Activated CD4-positive, alpha-beta T cell treated with anti-CD3 and anti-CD28 coated beads, Interleukin-2, amount 50 U/mL, for 48 hours (primary cell): ENCODE results near the gene NRM.

Experiments
- DNase-seq, 2 experiments: peaks; one replicate each; pipeline ENCODE4 v3.0.0-alpha.2; 2020

NRM gene

DNA sequence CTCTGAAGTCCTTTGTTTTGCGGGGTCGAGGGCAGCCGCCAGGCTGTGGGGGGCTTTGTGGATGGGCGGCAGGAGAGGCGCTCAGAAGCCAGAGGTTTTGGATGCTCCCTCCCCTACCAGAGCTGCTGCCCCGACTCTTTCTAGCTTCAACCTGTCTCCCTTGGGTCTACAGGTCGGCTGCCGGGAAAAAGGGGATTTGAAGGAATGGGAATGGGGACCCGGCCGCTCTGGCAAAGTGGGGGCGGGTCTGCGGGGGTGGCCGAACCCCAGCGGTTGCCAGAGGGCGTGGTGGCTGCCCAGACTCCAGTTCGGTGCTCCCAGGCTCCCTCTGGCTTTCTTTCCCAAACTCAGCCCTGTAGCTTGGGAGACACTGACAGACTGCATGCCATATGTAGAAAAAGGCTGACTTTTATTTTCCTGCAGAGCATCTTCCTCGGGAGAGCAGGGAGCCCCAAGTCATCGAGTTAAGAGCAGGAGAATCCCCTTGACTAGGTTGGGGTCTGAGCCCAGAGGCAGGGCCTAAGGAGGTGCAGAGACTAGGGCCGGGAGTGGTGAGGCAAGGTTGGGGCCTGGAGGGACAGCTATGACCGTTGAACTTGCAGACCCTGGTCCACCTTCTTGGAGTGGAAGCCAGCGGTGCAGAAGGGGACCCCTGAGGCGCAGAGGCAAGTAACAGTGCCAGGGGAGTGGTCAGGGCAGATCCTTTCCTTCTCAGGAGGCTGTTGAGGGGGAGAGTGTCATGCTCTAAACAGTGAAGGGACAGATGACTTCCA is 2.9 kb downstream of the NRM start:
- DNase-seq: peak in 1 of 2 experiments; percentile 12

DNA sequence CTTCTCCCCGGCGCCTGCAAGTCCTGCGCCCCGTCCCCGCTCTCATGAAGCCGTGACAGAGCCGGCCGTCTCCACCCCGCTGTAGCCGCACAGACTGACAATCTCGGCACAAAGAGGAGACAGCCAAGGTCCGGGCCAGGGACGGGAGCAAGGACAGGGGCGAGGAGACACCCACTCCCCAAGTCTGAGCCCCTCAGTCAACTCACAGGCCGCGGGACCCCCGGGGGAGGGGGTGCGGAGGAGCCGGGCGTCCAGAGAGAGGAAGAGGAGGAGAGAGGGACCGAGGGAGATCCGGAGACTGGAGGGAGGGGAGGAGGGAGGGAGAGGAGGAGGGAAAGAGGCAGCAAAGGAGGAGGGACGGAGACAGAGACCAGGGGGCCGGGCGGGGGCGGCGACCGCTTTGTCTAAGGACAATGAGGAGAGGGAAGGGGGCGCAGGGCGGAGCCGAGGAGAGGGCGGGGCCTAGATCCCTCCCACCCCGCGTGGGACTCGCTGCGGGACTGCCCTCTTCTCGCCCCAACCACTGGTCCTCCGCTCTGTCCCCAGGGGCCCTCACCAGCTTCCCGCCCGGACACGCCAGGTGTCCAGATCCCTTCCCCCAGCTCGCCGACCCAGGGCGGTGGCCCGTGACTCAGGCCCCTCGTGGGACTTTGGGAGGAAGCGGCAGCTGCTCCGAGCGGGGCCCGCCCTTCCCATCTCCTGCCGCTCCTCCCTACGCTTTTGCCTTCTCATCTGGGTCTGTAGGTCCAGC is 3.7 kb downstream of the NRM start:
- peak; percentile 96 to 97 for DNase-seq

DNA sequence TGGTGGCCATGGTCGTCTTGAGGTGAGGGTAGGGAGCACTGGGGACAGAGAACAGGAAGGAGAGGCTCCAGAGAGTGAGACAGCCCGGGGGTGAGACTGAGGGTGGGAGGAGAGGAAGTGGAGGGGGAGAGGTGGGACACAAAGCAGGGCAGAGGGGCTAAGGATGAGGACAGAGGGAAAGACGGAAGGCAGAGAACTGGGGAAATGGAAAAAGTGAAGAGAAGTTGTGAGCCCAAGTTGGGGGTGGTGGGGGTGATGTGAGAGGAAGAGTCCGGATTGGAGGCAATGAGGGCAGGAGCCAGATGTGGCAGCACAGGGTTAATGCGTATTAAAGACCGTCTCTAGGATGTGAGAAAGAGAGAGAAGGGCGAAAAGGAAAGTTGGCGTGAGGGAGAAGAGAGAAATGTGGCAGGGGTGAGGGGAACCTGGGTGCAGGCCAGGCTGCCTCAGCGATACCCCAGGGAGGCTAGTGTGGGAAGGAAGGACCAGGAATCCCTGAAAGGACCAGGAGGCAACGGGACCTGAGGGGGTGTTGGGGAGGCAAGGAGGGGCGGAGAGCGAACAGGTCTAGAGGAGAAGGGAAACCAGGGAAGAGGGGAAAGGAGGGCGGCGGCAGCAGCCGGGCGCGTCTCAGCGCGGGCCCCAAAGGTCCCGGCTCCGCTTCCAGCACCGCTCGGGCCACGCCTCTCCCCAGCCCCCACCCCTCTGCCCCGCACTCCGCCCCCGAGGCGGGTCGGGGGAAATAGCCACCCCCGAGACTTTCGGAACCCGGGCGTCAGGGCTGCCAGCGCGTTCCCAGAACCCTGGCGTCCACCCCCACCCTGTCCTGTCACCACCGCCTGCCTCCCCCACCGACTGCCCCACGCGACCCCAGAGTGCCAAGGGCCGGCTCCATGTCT is 4.5 kb downstream of the NRM start, which contains the start of gene PPP1R18:
PPP1R18 (minus strand) TSS at position 637 of the 899 bp plus-strand sequence; CDS start at position 10, 627 bp downstream.
- peak; percentile 92 for DNase-seq

DNA sequence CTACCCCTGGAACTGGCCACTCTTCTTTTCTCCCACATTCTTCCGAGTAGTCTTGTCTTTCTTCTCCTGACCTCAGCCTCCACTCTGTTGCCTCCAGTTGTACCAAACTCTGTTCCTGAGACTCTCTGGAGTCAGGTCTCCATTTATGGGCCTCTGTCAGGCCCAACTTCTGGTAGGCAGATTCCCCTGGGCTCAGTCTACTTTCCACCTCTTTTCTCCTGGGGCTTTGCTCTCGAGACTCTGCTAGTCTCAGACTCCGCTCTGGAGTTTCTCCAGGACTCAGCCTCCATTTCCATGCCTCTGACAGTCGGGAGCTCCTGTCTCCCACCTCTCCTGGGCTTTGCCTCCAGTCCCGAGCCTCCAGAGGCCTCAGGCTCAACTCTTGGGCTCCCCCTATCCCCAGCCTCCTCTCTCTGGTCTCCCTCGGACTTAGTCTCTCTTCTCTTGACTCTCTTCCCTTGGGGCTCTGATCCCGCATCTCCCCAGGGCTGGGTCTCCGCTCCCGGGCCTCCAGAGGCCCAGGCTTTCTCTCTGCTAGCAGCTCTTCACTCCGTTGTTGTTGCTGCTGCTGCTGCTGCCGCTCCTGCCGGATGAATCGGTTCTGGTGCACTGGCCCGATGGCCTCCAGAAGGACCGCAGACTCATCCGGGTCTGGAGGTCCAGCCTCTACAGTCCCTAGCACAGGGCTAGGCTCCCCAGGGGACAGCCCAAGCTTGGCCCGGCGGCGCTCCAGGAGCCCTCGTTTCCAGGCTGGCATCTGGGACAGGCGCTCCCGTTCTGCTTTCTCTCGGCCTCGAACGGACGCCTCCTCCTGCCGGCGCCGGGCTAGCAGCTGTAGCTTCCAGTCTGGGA is 5.4 kb downstream of the NRM start:
- DNase-seq: peak; percentile 34 to 47

DNA sequence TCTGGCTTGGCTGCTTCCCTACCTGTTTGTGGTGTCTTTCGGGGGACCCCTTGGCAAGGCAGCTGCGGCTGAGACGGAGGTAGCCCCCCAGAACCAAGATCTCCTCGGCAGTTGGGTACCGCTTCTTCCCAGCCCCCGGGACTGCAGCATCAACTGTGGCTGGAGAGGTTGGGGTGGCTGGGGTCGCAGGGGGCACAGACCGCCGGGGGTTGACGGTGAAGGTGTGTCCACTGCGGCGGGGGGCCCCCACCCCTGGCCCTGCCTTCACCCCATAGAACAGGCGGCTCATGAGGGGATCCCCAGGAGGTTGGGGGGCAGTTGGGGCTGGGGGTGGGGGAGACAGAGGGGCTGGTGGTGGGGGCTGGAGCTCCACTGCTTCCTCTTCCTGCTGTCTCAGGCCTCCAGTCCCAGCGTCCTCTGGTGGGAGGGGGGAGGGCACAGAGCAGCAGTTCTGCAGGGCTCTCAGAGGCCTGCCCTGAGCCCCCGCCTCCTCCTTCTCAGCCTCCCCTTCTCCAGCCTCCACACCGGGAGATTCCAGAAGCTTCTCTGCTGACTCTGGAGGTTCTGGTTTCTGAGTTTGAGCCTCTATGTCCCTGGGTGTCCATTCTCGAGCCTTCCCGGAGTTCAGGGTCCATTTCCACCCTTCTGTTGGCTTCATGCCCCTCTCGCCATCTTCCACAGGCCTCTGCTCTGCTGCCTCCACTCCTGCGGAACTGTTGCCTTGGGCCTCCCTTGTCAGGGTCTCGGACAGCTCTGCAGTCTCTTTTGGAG is 6.2 kb downstream of the NRM start:
- peak; percentile 68 to 73 for DNase-seq

DNA sequence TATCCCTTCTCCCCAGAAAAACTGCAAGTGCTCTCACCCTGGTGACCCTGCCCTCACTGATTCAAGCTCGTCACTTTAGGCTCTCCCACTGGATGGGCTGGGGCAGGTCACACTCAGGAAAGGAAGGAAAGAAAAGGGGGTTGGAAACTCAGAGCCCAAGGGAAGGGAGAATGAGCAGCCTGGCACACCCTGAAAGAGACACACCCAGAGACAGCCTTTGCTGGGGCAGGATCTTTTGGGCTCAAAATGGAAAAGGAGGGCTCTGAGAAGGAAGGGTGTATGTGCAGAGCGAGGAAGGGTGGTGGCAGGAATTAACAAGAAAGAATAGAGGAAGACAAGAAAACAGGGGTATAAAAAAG is 6.8 kb downstream of the NRM start:
- no peak for DNase-seq

DNA sequence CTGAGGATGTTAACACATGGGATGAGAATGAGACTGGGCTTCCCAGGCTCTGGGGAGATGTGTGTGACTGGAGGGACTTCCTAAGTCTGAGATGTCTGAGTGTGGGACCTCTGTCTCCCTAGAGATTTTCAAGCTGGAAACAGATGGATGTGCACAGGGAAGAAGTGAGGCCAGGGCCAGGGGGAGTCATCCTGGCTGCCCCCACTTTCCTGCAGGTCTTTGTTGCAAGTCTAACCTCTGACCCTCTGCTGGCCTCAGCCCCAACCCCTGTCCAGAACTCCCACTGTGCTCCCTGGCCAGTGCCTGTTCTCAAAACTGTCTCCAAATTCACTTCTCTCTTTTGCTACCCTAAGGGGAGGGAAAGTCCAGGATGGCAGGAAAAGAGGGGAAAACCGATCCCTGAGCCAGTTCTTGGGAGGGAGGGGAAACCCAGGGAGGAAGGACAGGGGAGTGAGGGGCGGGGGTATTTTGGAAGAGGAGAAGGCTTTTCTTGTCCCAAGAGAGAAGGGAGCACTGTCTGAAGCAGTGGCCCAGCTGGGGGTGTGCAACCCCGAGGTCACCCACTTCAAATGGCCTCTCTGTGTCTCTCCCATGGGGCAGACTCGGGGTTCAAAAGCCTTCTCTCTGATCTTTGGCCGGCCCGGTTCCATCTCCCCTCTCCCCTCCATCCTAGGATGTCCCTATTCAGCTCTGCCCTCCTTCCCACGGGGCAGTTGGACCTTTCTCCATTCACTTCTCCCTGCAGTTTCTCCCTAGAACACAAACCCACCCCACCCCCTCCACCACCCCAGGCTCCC is 7.4 kb downstream of the NRM start:
- peak in 1 of 2 experiments; percentile 26 for DNase-seq

DNA sequence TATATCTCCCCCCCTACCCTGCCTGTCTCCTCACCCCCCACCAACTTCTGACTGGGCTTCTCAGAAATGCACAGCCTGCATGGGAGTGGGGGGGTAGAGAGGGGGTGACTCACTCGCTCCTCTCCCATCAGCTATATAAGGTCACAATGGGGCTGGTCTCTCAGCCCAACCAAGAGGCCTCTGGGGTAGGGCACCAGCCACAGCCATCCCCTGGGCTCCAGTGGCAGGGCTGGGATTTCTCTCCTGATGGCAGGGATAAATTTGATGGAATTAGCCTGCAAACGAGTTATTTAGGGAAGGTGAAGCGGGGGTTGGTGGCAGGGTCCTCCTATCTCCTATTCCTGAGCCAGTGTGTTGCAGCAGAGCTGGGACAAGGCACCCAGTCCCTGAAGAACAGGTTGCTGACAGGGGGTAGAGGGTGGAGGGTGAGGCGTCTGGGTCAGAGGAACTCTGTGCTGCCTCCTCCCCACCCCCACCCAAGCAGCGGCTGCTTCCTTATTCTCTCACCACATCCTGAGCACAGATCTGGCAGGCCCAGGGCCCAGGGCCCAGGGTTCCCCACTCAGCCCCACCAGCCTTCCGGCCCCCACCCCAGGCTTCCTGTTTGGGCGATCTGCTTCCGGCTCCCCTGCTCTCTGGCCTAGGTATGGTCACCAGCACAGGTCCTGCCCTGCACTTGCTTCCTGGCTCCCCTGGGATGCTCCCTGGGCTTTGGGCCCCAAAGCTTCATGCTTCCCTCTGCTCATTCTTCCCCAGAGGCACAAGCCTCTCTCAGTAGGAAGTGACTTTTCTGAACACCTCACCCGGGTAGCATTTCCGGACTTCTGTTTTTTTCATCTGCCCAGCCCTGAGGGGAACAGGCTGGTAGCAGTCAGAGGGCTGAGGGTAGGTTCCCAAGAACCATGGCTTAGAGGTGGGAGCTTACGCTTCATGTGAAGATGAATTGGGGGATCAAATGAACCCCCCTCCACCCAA is 8.4 kb downstream of the NRM start:
- DNase-seq: peak; percentile 85 to 90

DNA sequence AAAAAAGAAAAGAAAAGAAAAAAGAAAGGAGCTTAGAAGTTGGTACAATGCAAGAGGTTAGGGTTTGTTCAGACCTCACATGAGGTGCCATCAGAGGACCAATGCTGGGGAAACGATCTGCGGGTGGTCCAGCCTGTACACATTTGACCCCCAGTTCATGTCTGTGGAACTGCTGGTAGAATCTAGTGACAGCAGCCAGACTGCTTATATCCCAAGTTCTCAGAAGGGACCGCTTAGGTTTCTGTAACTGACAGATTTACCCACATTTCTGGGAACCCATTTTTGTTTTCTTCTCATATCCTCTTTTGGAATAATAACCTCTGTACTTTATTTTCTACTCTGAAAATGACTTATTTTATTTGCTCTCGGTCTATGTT is 9.0 kb downstream of the NRM start:
- DNase-seq: peak in 1 of 2 experiments; percentile 18

DNA sequence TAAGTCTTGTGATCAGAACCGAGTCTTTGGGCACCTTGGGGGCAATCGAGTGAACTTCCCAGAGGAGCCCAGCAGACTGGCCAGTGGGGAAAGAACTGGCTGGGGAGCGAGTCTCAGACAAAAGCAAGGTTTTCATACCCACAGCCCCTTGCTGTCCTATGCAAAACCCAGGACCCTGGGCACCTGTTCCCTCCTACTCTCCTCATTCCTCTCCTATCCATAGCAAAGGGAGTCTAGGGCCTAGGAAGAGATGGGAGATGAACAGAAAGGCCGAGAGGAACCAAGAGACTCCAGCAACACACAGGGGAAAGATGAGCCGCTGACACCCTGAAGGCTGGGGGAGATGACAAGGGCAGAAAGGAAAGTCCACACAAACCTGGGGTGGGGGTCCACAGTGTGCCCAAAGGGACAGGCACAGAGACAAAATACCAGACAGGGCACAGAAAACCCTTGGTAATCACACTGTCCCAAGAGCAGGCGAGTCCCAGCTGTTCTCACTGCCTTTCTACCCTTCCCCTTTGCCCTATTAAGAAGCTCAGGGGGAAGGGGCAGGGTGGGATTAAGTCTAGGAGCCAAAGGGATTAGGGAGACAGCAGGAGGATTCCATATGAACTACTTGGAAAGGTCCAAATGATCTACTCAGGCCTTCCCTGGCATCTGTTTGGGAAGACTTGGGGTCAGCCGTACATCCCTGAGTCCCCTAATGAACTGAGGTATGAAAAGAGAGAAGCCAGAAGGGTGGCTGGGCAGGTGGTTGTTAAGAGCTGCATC is 10.8 kb downstream of the NRM start:
- peak in 1 of 2 experiments; percentile 18 for DNase-seq

DNA sequence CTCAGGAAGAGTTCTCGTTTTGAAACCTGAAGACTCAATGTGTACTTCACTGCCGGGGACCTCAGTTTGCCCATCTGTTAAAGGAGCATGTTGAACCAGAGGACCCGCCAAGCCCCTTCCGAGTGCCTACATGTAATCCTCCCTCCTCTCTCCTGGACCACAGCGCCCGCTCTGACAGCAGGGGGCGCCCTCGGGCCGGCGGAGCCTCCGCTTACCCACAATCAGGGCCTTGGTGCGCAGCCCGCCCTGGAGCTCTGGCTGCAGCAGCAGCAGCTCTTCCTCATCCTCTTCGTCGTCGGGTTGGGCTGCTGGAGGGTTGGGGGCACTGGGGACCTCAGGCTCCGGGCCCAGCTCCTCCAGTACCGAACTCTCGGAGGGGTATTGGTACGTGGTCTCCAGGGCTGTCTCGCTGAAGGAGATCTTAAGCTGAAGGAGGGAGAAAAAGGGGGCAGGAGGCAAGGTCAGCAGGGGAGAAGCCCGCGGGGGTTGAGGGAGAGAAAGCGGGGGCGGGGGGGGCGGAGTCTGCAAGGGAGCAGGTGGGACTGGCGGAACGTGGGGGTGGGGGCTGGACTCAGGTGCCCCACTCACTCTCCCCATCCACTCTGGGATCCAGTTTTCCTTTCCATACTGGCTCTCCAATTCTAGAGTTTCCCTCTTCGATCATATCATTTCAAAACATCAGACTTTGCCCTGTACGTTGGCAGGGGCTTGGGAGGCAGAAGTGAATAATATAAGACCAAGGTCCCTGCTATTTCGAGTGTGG is 11.6 kb downstream of the NRM start:
- DNase-seq: peak; percentile 93 to 94

DNA sequence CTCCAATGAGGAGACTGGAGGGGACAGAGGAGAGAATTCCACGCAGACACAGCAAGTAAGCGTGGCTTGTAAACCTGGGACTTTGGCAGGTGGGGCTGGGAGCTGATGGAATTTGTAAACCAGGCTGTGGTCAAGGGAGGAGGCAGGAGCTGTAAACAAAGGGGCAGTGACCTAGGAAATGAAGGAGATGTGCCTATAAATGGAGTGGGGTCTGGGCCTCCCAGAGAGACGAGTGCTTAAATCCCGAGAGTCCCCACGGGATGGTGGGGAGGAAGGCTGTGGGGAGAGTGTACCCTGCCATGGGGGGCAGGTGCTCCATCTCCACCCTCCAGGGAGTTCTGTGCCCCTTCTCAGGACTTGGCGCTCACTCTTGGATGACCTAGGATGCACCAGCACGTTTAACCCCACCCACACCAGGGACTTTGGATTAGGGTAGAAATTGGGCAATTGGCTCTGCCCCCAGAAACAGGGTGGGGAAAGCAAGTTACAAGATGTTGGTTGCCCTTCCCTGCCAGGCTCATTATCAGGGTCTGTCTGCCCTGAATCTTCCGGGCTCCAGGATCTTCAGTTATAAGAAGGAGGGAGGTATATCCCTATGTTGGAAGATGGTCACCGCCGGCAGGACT is 14.0 kb downstream of the NRM start:
- no peak for DNase-seq

DNA sequence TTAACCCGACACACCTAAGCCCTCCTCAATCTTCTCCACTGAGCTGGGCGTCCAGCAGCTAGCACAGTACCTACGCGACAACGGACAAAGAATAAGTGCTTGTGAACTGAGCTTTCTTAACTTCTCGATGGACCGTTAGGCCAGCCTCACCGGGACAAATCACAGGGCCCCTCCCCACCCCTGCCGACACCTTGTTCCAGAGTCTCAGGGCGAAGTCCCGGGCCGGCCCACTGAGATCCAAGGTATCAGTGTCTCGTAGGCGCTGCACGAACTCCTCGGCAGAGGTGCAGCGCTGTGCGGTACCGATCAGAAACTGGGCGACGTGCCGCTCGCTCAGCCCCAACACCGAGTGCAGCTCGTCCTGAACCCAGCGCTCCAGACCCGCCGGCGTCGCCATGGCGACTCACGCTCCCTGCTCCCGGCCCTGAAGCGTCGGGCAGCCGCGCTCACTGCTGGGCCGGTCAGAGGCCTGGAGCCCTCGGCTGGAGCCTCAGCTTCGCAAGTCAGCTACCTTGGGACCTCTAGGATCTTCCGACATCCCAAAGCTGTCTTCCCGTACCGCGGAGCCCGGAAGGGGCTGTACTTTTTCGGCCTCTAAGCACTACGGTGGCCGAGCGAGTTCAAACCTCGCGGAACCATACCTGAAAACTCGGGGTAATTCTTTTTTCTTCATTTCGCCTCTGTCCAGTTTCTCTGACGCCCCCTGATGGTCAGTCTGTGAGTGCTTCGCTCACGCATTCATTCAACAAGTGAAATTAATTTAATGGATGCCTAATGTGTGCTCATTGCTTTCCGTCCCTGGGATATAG is 18.1 kb downstream of the NRM start, which contains the start of gene DHX16:
DHX16 (minus strand) TSS at position 562 of the 809 bp plus-strand sequence; CDS start at position 397, 165 bp downstream.
- peak; percentile 90 to 94 for DNase-seq

DNA sequence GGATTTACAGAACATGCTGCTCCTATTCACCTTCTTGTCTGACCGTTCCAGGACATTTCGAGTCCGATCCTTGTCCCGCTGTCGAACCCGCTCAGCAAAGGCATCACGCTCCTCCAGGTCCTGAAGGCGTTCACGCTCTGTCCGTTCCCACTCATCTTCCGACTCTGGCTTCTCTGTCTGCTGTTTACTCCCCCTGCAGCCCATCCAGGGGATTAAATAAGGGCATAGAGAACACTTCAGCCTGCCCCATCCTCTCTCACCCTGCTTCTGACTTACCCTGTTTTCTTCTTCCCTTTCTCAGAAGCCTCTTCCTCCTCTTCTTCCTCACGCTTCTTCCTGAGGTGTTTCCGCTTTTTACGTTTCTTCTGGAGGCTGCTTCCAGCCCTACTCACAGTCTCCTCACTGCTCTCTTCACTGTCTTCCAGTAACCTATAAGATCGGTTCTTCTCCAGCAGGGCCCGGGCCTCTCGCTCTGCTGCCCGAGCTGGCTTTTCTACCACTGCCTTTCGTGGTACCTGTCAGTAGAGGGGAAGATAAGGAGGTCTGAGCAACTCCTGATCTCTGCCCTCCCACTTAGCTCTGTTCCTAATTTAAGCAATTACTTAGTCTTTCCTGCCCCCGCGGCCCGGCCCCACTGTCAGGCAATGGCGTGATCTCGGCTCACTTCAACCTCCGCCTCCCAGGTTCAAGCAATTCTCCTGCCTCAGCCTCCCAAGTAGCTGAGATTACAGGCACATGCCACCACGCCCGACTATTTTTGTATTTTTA is 19.8 kb downstream of the NRM start:
- DNase-seq: no peak

DNA sequence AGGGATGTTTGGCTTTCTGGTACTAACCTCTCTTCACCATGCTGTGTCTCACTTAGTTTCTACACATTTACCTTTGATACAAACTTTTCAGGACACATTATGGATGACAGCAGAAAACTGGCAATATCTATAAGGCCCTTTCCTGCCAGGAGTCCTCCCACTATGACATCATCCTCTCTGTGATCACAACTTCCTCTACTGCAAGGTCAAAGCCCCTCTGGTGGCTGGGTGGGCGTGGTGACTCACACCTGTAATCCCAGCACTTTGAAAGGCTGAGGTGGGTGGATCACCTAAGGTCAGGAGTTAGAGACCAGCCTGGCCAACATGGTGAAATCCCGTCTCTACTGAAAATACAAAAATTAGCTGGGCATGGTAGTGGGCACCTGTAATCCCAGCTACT is 24.5 kb downstream of the NRM start:
- peak; percentile 49 to 65 for DNase-seq
